Stimulated activated naive CD4-positive, alpha-beta T cell treated with Interleukin-2 at 50 U/mL for 16 hours (primary cell): ENCODE data around the gene KRT86.
"Not testable (repeated sequence)": the region's sequence is repeated elsewhere in the genome, so short reads cannot be mapped to it uniquely, and the experiment has no call there.

Experiments used
- DNase-seq: peaks from one replicate; lab custom pipeline; 2025; lab: John Stamatoyannopoulos, UW

The KRT86 gene

DNA sequence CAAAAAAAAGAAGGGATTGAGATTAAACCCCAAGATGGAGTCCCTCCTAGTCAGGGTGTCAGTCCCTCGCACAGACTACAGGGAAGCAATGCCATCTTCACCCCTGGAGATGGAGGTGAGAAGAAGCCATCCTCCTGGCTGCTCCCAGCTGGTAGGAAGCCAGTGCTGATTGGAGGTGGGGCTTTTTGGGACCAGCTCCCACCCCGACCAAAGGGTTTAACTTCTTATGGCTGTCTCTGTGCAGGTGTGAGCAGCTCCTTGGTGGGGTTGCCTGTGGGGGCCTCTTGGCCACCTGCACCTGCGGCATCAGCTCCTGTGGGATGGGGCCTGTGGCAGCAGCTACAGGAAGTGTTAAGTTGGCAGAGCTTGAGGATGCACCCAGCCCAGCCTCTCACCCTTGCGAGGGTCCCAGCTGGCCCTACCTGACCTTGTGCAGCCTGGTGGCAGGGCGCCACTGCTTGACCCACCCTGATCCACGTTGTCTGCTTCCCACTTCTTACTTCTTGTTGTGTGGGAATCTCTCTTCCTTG is 3.8 kb upstream of the KRT86 start:
- no peak for DNase-seq

DNA sequence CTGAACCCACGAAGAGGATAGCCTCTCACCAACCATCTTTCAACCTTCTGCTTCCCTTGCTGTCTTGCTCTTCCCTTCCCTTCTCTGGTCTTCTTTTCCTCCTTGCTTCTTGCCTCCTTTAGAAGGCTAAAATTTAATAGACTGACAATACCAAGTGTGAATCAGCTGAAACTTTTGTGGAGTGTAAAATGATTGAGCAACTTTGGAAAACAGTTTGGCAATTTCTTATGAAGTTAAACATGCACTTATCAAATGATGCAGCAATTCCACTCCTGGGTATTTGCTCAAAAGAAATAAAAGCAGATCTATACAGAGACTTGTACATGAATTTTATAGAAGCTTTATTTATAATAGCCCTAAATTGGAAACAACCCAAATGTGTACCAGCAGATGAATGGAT is 3.3 kb upstream of the KRT86 start:
- DNase-seq = no peak

DNA sequence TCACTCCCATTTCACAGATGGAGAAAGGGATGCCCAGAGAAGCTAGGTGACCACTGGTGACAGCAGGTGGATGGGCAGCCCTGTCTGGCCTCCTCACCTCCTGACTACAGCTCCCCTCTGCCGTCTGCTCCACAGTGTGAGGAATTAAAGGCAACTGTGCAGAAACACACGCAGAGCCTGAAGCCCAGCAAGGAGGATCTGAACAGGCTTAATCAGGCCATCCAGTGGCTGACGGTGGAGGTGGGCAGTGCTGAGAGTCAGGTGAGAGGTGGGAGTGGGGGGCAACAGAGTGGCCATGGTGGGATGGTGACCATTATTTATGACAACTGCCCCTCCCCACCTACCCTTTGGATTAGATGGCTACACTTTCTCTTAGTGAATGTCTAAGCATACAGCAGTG is 1.2 kb downstream of the KRT86 start:
- no peak for DNase-seq

DNA sequence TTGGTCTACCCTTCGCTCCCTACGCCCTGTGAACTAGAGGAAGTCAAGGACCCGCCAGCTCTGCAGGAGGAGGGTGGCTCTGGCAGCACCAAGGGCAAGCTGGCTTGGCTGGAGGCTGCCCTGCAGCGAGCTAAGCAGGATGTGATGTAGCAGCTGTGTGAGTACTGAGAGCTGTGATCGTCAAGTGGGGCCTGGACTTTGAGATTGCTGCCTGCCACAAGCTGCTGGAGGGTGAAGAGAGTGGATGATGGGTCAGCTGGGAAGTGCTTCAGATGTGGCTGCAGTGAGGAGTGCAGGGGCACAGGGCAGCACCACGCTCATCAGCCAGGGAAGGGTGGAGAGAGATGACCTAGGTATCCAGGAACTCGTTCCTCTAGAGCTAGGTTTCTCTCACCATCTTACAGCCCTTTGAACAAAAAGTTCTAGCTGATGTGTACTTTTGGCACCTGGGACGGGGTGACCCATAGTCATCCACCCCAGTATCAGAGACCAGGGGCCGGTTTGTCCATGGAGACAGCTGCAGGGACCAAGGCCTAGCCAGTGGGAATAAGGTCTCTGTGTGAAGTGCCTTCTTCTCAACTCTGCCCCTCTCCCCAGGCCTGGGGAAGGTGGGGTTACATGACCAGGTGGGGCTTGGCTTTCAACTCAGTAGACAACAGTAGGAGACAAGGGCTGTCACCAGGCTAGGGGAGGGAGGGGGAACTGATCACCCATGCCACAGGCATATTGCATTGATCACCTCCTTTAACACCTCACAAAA is 3.2 kb downstream of the KRT86 start:
- no peak for DNase-seq

DNA sequence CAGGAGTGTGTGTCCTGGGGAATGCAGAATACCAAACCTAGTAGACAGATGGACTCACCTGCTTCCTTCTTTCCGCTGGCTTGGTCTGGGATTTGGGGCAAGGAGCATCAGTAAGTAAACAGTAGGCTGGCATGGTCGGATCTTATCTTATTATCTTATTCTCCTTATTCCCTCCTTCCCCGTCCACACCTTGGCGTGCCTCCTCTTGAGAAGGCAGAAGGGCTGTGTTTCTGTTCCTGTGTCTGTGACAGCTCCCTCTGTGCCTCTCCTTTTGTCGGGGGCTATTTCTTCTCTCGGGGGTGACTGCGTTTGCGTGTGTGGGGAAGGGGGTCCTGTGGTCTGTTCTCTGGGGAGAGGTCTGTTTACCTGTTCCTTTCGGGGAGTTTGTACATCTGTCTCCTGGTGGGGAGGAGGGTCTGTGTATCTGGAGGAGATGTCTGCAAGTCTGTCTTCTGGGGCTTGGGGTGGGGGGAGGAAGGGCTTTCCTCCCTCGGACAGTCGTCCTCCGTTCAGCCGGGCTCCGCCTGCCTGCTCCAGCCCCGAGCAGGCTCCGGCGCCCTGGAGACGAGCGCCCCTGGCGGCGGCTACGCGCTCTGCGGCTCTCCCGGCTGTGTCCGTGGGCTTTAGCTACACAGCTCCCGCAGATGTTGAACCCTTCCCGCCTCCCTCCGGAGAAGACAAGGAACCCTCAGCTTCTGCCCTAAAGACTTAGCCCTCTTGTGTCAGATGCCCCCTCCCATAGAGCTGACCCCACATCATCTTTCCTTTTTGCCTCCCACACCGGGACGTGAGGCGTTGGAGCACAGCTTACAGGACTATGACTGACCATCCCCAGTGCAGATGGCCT is 4.4 kb downstream of the KRT86 start:
- peak; percentile 57 for DNase-seq

DNA sequence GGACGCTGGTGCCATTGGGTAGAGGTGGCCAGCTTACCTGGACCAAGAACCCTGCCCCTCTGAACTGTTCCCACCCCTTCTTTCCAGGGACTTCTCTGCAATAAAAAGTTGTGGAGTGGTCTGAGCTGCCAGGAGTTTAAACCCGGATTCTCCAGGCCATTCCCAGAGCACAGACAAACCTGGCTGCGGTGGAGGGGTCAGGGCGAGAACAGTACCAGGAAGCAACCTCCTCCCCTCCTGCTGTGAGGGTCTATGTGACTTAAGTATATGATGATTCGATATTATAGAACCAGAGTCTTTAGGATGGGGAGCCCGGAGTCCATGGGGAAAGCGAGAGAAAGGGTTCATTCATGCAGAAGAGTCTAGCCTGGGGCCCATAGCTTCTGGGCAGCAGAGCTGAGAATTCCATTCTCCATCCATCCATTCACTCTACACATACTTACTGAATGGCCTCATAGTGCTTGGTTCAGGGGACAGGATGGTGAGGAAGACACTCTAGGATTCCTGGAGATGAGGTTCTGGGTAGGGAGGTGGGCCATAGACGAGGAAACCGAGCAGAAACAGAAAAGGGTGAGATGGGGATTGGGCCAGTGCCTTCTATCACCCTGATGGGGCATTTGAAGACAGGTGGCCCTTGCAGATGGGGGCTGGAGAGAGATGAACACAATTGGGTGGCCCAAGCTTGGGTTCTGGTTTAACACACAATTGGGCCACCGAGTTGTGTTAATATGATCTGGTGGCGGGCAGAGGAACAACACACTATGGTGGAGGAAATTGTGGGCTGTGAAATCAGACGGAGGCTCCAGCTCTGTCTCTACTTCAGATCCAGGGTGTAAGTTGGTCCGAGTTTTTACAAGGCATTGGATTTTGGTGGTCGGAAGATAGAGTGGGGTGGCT is 5.2 kb downstream of the KRT86 start:
- no peak for DNase-seq

DNA sequence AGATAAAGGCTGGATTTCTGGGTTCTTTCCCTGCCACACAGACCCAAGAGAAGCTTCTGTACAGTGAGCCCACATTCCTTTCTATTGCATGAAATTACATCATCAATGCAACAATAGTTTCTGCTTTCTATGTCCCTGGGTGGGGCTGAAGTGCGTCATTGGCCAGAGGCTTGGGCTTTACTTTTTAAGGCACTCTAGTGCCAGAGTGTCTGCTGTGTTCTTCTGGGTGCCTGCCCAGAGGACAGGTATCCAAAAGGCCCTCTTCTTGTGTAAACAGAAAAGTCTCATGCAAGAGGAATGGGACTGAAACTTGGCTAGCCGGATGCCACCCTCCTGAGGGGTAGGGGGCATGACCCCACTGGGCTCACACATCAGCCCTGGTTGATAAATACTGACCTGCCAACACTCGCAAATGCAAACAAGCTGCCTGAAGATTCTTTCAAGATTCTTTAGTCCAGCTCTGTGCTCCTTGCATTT is 5.9 kb downstream of the KRT86 start:
- DNase-seq = no peak

DNA sequence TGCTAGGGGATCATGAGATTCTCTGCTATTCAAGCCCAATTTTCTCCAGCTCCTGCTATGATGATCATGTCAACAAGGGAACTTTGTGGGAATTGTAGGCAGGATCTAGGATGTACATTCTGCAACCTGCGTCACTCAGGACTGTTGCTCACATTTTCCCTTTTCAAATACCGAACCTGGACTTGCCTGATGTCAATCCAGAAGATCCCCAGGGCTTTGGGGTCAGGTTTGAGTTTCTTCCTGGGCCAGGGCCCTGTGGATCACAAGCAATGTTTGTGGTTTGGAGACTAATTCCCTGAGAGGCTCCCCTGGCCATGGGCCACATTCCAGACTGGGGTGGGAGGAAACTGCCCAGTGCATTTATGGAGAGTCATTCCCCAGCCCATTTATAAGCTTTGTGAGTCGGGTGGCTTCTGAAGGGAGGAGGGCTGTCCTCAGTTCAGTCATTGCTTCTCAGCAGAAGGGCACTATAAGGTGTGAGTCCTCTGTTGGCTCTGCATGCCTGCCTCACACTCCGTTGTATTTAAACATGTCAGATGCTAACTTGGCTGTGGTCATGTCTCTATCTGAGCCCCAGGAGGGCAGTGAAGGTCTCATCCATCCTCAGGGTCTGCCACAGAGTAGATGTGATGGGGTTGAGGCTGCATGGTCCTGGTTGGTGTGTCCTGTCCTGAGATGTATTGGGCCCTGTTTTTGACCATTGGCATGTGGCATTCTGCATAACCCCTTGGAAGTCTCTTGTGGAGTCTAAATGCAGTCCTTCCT is 6.5 kb downstream of the KRT86 start:
- no peak for DNase-seq

DNA sequence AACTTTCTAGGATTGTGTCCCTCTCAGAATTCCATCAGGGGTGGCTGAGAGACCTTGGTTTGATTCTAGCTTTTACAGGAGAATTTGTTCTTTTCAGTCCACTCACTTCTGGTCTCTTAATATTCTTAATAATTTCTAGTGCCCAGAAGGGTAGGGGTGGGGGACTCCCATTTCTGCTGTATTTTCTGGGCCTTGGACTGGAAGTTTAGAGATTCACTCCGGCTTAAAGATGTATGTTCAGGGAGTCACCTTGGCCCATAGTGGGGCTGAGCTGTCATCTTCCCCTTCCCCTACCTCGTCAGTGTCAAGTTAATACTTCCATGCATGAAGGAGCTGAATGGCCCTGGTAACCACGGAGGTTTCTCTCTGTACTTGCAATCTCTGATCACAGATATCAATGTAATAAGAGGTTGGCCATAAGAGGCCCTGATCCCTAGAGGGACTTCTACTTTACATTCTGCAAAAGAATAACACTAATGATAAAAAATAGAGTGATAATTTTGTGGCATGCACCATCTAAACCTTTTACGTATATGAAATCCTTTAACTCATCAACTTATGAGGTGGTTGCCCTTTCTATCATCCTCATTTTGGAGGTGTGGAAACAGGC is 10.2 kb downstream of the KRT86 start:
- no peak for DNase-seq

DNA sequence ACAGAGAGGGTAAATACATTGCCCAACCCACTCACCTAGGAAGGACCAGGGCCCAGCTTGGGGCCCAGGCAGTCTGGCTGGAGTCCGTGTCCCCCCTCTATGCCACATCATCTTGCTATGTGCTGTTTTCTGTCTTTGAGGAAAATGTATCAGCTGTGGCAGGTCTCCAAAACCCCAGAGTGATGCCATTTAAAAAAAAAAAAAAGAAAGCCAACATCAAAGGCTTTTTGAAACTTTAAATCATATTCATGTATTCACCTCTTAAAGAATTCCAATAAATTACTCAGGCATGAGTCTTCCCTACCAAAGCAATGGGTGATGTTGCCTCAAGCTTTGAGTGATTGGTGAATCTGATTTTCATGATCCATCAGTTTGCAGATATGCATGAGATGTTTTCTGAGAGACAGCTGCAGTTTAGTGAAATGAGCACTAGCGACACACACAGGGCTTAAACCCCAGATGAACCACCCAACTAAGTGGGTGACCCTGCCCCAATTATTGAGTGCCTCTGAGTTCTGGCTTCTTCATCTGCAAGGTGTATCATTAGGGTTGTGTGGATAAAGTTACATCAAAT is 10.8 kb downstream of the KRT86 start:
- DNase-seq = no peak

DNA sequence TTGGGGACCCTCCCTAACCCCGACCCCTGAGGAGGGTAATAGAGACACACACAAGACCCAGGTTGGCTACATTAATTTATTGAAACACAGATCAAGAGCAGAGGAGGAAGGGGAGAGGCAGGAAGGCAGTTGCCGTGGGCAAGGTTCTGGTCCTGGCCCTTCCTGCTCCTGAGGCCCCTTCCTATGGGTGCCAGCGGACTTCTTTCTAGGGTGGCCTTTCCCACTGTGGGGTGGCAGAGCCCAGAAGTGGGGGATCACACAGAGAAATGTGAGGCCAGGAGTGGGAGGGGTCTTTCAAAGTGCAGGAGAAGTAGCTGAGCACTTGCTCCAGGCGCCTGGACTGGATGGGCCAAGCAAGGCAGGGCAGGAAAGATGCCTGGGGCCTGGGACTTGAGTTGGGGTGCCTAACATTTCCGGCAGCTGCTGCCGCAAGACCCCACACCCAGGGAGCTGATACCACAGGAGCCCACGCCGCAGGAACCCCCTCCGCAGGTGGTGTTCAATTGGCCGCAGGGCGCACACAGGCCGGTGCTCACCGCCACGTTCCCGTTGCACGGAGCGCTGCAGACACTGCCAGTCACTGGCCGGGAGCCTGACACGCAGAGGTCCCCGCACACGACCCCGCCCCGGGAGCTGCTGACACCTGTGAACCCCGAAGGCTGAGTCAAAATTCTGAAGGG is 11.5 kb downstream of the KRT86 start:
- DNase-seq = no peak

DNA sequence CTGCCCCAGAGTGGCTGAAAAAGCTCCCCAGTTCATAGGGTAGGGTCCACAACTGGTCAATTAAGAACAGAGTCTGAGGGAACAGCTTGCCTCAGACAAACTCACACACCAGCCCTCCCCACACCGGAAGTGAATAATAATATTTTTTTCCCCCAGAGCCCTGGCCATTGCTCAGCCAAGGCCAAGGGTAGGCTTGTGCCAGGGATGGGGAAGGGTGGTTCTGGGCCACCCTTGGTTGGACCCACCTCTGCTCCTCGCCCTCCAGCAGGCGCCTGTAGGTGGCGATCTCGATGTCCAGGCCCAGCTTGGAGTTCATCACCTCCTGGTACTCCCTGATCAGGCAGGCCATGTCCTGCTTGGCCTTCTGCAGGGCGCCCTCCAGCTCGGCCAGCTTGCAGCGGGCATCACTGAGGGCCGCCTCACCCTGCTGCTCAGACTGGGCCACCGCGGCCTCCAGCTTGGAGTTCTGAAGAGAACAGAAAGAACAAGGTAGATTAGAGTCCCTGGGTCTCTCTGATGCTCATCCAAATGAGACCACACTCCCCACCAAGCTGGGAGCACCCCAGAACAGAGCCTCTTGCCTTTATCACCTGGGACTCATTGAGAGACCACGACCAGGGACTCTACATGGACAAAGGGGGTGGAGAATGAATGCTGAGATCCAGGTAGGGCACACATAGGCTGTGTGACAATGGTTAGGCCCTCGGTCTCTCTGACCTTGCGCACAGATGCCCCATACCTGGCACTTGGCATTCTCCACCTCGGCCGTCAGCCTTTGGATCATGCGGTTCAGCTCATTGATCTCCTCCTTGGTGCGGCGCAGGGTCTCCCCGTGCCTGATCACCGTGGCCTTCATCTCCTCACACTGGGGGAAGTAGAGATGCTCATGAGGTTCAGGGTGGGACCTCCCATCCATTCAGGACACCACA is 12.7 kb downstream of the KRT86 start:
- not testable (repeated sequence) for DNase-seq

DNA sequence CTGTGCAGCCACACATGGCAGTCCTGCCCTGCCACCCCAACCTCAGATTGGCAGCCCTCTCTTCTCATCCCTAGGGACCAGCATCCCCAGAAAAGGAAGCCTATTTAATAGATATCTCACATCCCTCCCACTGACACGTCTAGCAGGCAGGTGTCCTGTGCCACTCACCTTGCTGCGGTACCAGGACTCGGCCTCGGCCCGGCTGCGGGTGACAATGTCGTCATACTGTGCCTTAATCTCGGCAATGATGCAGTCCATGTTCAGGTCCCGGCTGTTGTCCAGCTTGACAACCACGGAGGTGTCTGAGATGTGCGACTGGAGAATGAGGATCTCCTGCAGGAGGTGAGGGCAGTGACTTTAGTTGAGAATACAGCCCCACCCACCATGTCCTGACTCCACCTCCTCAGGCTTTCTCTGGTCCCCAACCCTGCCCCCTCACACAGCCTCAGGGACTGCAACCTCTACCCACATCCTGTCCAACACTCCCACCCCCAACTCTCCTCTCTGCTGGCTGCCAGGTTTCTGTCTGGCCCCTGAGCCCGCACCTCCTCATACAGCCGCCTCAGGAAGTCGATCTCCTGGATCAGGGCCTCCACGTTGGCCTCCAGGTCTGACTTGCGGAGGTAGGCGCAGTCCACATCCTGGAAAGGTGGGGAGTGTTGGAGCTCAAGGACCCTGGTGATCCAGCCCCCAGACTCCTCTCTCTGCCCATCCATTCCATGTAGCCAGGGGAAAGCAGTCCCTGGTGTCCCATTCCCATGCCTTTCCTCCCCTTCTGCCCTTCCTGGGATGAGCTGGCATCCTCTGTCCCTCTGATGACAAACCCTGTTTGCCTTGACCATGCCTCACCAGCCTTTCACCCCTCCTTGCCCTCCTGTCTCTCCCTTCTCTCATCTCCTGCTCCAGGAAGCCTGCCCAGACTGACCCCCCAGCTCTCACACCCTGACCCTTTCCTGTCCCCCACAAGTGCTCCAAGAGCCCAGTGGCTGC is 13.7 kb downstream of the KRT86 start:
- DNase-seq = not testable (repeated sequence)

DNA sequence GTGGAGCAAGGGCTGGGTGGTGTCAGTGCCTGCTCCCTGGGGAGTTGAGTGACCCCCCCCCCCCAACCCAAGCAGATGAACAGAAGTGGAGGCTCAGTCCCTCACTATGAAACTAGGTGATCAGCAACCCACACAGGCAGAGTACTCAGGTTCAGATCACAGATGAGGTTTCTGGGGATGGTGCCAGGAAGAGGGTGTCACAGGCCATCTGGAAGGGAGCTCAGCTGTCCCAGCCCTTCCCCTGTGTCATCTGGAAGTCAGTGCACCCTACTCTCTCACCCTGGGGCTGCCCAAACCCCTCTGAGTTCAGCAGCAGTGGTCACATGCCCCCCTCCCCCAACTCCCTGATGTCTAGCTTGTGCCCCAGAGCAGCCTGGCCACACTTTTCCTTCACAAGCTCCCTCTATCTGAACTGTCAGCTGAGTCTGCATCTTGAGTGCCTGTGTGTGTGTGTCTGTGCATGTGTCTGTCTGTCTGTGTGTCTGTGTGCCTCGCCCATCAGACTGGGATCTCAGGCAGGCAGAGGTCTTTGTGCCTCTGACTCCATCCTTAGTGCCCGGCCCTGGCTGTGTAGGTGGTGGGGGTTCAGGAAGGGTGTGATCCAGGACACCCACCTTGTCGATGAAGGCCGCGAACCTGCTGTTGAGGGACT is 16.2 kb downstream of the KRT86 start:
- DNase-seq = not testable (repeated sequence)

DNA sequence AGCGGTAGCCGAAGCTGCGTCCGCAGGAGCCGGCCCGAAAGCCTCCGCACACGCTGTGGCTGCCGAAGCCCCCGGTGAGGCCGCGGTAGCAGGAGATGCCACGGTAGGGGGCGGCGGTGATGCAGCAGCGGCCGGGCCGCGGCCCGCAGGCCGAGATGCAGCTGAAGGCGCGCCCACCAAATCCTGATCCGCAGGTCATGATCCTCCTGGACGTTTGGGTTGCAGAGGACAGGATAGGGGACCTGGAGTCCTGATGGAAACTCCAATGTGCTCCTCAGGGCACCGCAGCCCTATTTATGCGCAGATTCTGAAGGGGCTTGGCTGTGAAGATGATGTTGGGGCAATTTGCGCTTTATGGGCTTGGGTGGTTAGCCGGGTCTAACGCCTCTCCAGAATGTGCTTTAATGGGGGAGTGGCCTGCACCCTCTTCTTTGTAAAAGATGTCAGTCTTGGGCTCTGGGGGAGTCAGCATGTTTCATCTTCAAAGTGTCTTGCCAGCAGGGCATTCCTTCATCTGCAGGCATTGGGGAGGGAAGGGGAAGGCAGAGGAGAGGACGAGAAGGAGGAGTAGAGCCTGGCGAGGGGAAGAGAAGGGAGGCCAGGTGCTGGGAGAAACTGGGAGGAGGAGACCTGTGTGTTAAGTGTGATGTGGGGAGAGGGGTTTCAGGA is 17.0 kb downstream of the KRT86 start, which contains the start of gene KRT81:
Gene KRT81, minus strand, starts transcription at position 268 of the 669 bp plus-strand sequence. Its CDS starts 69 bp downstream, at position 199.
- no peak for DNase-seq

DNA sequence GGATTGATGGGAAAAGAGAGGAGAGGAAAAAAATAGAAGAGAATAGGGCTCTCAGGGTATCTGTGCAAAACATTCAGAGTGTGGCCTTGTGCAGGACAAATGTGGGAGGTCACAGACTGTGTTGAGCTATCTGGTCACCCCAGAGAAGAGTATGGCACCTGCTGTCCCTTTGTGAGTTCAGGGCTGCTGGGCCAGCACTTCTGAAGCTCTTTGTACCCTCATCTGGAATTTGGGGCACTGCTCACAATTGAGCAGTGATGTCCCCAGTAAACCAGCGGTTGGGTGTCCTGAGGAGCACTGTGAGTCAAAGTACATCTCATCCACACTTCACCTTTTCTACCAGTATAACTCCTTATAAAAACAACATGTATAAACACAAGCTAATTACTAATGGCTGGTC is 19.5 kb downstream of the KRT86 start:
- DNase-seq = no peak
